Dedifferentiated amniotic fluid mesenchymal stem cell (primary cell): ENCODE data around the gene RPGRIP1L.
A peak's percentile ranks its signal among the peaks of the same experiment; 100 is the strongest.

Source experiments
- DNase-seq: peaks from one replicate; pipeline ENCODE4 v3.0.0-alpha.2; 2016; ENCODE audit errors: extremely low spot score

RPGRIP1L gene

DNA sequence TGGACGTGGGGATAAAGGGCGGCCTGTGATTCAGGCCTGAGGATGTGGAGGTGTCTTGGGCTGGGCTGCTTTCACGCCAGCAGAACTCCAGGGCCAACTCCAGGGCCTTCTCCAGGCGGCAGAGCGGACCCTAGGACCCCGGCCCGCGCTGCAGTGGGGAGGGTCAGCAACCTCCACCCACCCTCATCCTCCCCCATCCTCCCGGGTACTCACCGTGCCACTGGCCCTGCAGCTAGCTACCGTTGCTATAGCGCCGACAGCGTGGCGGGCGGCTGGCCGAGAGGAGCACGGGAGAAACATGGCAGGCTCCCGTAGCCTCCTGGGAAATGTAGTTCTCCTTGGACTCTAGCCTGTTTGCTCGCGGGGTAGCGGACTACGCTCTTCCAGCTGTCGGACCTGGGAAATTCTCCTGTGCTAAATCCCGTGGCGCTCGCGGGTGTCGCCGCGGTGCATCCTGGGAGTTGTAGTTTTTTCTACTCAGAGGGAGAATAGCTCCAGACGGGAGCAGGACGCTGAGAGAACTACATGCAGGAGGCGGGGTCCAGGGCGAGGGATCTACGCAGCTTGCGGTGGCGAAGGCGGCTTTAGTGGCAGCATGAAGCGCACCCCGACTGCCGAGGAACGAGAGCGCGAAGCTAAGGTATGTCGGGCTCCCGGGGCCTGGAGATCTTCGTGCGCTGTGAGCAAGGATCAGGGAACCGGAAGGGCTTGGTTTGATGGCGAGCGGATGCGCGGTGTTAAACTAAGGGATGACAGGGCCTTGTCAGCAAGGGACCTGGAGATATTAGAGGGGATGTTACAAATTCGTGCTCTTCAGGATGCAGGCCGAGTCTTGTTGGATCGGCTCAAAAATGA is at the start of gene RPGRIP1L, which contains the start of gene FTO:
TSS of gene RPGRIP1L (minus strand) at position 270 of the 855 bp plus-strand sequence. CDS start 3,136 bp downstream, outside the sequence.
TSS of gene FTO (plus strand) at position 567 of the 855 bp plus-strand sequence.
- peak; percentile 99 for DNase-seq

- no peak for DNase-seq
Measured at GRCh38 chr16:53753431-53753830, 49.8 kb upstream of the RPGRIP1L start.

- DNase-seq = no peak
Measured at GRCh38 chr16:53752560-53752959, 48.9 kb upstream of the RPGRIP1L start.

- peak; percentile 51 for DNase-seq
Measured at GRCh38 chr16:53745753-53746266, 42.2 kb upstream of the RPGRIP1L start.

DNA sequence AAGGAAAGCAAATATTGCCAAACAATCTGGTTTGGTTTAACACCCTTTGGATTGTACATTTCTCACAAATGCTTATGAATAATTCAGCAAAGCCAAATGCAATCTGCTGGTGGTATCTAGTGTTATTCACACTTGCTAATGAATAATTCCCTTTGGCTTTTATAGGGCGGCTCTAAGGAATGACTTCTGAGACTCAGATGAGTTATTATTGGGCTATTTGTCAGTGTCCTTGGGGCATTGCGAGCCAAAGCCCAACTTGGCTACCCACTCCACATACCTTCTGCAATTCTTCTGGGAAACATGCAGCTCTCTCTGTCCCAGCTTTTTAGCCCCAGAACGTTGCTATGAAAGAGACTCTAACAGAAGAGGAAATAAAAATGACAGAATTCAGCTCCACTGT is 41.4 kb upstream of the RPGRIP1L start:
- peak; percentile 31 for DNase-seq

GRCh38 chr16:53744449-53744848 is 40.8 kb upstream of the RPGRIP1L start:
- DNase-seq = no peak

- DNase-seq = no peak
Measured at GRCh38 chr16:53743149-53743566, 39.5 kb upstream of the RPGRIP1L start.

DNA sequence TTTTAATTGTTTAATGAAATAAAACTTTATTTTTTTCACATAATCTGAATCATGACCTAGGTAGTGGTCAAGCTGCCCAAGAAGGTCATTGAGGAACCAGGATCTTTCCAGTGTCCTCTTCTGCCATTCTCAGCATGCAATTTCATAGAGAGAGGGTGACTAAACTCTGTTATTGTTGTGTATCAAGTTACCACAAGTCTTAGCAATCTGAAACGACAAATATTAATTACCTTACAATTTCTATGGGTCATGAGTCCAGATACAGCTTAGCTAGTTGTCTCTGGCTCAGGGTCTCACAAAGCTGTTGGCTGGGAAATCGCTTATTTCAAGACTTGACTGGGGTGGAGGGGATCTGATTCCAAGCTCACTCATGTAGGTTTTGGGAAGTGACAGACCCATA is 37.9 kb upstream of the RPGRIP1L start:
- no peak for DNase-seq

GRCh38 chr16:53740933-53741531 is 37.4 kb upstream of the RPGRIP1L start:
- DNase-seq = no peak

DNA sequence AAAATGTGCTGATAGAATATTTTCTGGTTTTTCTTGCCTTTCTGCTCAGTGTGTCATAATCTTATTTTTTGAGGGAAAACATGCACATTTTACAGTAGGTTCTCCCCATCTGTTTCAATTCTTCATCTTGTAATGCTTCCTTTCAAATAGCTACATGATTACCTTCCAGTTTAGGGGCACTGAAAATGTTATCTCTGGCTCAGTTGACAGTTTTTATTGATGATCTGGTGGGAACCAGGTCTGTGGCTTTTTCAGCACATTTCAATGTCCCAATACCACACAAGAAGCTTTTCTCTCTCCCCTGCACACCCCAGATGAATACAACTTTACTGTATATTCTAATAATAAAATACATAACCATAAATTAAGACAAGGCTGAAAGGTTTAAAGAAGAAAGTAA is 36.8 kb upstream of the RPGRIP1L start:
- DNase-seq = no peak

DNA sequence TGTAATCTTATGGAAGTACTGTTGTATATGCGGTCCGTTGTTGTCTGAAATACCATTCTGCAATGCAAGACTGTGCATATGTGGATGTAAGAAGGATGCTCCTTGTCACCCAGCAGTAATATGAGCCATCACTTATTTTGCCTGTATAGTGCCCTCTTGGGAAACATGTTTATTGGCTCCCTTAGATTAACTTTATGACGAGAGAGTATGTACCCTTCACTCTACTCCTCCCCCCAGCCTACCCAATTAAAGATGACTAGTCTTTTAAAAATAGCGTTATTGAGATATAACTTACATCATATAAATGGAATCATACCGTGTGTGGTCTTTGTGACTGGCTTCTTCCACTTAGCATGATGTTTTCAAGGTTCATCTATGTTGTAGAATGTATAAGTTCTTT is 33.9 kb upstream of the RPGRIP1L start:
- no peak for DNase-seq

- no peak for DNase-seq
Measured at GRCh38 chr16:53736297-53736696, 32.6 kb upstream of the RPGRIP1L start.

- DNase-seq = no peak
Measured at GRCh38 chr16:53734908-53735307, 31.2 kb upstream of the RPGRIP1L start.

DNA sequence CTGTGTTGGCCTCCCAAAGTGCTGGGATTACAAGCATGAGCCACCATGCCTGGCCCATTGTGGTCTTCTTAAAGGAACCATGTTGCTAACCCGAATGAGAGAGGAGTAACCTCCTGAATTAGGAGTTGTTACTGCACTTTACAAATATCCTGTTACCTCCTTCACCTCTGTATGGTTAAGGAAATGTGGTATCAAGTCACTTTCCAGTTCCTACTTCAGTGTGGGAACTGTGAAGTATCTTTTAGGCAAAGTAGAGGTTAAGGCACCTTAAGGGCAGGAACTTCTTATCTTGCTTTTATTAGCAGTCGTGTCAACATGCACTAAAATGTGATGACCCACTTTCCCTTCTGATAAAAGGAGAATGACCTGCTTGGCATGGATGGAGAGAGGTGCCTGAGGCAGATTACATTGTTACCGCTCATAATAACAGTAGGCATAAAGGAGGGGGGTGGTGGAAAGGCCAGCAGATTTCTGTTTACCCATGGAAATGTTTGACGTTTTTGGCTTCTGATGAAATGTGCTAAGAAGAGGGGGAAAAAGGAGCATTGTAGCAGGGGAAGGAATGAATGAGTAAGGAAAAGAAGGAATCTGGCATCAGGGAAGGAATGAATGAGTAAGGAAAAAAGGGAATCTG is 28.8 kb upstream of the RPGRIP1L start:
- peak; percentile 32 for DNase-seq

GRCh38 chr16:53730693-53731092 is 27.0 kb upstream of the RPGRIP1L start:
- no peak for DNase-seq

GRCh38 chr16:53726625-53727024 is 23.0 kb upstream of the RPGRIP1L start:
- no peak for DNase-seq

DNA sequence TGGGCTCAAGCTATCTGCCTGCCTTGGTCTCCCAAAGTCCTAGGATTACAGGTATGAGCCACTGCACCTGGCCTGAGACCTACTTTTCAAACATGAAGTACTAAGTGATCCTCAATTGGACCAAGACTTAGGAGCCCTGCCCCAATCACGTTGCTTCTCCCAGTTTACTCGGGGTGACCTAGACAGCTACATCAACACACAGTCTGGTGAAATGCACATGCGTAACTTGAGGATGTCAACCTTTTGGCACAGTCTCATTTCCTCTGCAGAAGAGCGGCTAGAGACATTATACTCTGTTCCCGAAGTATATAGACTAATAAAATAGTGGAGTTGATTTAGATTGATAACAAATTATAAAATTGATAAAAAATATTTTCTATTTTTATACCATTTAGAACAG is 17.4 kb upstream of the RPGRIP1L start:
- no peak for DNase-seq

DNA sequence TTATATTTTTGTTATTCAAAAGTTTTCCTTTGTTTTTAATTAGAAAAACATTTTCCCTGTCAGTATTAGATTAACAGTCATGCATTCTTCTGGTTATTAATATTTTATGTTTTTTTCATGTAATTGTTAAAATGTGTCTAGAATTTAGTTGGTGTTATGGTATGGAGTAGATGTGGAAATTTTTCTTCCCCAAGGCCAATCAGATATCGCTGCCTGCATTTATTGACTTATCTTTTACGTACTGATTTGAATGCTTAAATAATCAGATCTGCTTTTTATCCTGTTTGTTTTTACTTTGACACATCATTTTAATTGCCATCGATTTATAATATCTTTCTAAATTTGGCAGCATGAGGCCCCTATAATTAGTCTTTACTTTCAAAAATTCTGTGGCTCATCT is 13.9 kb upstream of the RPGRIP1L start:
- DNase-seq = no peak

GRCh38 chr16:53715023-53715384 is 11.3 kb upstream of the RPGRIP1L start:
- no peak for DNase-seq

- no peak for DNase-seq
Measured at GRCh38 chr16:53714205-53715022, 10.8 kb upstream of the RPGRIP1L start.

DNA sequence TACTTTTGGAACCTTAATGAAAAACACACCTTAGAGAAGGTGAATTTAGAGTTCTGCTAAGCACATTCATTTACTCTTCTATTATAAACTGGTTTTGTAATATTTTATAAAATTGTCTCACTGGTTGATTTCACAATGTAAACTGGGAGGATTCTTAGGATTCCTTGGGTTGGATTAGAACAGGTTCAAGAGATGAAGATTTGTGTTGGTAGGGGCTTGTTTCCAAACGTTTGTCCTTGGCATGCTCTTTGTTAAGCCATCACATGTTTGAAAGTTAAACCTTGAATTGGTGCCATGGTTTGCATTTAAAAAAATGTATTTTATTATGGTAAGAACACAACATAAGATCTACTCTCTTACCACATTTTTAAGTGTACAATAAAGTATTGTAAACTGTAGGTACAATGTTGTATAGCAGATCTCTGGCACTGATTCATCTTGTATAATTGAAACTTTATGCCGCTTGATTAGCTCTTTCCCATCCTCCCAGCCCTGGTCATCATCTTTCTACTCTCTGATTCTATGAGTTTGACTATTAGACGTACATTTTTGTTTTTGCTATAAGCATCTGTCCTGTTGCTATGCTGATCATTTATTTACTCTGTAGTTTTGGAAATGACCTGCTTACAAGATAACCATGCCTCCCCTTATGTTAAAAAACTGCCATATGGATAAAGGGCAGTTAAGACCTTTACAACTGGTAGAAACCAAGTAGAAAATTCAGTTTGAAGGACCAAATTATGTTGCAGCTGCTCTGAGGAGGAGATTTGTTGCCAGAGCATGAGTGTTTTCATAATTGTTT is 9.9 kb upstream of the RPGRIP1L start:
- DNase-seq = no peak
